ENCODE data around the gene PTPN4.

Gene PTPN4

DNA sequence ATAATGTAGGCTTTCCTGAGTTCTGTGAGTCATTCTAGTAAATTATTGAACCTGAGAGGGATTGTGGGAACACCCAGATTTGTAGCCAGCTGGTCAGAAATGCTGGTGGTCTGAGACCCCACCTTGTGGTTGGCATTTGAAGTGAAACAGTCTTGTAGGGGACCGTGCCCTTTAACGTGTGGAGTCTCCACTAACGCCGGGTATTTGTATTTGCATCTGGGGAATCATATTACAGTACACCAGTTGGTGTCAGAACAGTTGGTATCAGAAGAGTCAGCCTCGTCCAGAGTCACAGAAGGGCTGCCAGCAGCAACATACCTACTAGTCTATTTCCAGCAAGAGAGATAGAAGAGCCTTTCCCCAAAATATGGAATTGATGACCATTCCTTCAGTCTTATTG is 38.3 kb upstream of the PTPN4 start:
- no peak for TF ChIP-seq SNAI2 (CRISPR knock-in tag; IDR thresholded peaks at IDR 0.05)
- TF ChIP-seq ZNF8 (CRISPR knock-in tag; IDR thresholded peaks at IDR 0.05), result no peak
- ATAC-seq, result no peak

DNA sequence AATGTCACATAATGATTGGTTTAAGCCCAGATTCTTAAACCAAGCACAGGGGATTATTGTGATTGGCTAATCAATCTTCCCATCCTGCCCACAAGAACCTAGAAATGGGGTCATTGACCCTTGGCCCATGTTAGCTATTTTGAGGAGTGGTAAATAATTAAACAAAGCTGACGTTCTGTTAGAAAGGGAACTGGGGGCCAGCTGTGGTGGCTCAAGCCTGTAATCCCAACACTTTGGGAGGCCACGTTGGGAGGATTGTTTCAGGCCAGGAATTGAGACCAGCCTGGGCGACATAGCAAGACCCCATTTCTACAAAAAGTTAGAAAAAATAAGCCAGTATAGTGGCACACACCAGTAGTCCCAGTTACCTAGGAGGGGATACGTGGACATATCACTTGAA is 37.8 kb upstream of the PTPN4 start:
- no peak for TF ChIP-seq ZFP30 (CRISPR knock-in tag; IDR thresholded peaks at IDR 0.05)
- TF ChIP-seq ARNTL (CRISPR knock-in tag; IDR thresholded peaks at IDR 0.05; ENCODE audit: borderline replicate concordance, low read depth), result no peak
- TF ChIP-seq ZFP3 (CRISPR knock-in tag; IDR thresholded peaks at IDR 0.05), result no peak
- no peak for TF ChIP-seq ZNF565 (CRISPR knock-in tag; conservative IDR thresholded peaks at IDR 0.05; ENCODE audit: low read depth)
- no peak for TF ChIP-seq ZC3H10 (CRISPR knock-in tag; IDR thresholded peaks at IDR 0.05)
- no peak for TF ChIP-seq CSDC2 (CRISPR knock-in tag; IDR thresholded peaks at IDR 0.05)
- TF ChIP-seq, protein P1, sequence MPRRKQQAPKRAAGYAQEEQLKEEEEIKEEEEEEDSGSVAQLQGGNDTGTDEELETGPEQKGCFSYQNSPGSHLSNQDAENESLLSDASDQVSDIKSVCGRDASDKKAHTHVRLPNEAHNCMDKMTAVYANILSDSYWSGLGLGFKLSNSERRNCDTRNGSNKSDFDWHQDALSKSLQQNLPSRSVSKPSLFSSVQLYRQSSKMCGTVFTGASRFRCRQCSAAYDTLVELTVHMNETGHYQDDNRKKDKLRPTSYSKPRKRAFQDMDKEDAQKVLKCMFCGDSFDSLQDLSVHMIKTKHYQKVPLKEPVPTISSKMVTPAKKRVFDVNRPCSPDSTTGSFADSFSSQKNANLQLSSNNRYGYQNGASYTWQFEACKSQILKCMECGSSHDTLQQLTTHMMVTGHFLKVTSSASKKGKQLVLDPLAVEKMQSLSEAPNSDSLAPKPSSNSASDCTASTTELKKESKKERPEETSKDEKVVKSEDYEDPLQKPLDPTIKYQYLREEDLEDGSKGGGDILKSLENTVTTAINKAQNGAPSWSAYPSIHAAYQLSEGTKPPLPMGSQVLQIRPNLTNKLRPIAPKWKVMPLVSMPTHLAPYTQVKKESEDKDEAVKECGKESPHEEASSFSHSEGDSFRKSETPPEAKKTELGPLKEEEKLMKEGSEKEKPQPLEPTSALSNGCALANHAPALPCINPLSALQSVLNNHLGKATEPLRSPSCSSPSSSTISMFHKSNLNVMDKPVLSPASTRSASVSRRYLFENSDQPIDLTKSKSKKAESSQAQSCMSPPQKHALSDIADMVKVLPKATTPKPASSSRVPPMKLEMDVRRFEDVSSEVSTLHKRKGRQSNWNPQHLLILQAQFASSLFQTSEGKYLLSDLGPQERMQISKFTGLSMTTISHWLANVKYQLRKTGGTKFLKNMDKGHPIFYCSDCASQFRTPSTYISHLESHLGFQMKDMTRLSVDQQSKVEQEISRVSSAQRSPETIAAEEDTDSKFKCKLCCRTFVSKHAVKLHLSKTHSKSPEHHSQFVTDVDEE (CRISPR knock-in tag; IDR thresholded peaks at IDR 0.05), result no peak
- ATAC-seq, result no peak

DNA sequence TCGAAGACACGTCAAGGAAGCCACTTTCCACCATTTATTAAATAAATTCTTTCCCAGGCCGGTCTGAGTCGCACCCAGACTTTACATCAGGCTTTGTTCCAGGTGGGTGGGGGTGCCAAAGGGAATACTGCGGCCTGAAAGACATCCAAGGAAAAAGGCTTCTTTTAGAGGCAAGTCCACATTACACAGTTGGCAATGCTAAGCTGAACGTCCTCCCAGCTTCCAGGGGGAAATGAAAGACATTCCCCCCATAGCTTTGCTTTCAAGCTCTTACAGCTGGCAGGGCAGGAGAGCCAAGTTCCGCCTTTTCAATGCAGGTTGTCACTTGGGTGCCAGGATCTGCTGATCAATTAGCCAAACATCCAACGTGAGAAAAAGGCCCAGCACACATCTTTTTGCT is 36.5 kb upstream of the PTPN4 start:
- ATAC-seq, result no peak
- no peak for TF ChIP-seq ZNF8 (CRISPR knock-in tag; IDR thresholded peaks at IDR 0.05)
- no peak for TF ChIP-seq BACH2 (CRISPR knock-in tag; IDR thresholded peaks at IDR 0.05; ENCODE audit: borderline replicate concordance)
- TF ChIP-seq, protein P1 (CRISPR knock-in tag; IDR thresholded peaks at IDR 0.05), result no peak
- TF ChIP-seq ARNTL (CRISPR knock-in tag; IDR thresholded peaks at IDR 0.05; ENCODE audit: borderline replicate concordance, low read depth), result no peak
- no peak for TF ChIP-seq ZNF70 (CRISPR knock-in tag; IDR thresholded peaks at IDR 0.05)
- TF ChIP-seq, protein P2, sequence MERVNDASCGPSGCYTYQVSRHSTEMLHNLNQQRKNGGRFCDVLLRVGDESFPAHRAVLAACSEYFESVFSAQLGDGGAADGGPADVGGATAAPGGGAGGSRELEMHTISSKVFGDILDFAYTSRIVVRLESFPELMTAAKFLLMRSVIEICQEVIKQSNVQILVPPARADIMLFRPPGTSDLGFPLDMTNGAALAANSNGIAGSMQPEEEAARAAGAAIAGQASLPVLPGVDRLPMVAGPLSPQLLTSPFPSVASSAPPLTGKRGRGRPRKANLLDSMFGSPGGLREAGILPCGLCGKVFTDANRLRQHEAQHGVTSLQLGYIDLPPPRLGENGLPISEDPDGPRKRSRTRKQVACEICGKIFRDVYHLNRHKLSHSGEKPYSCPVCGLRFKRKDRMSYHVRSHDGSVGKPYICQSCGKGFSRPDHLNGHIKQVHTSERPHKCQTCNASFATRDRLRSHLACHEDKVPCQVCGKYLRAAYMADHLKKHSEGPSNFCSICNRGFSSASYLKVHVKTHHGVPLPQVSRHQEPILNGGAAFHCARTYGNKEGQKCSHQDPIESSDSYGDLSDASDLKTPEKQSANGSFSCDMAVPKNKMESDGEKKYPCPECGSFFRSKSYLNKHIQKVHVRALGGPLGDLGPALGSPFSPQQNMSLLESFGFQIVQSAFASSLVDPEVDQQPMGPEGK (CRISPR knock-in tag; IDR thresholded peaks at IDR 0.05; ENCODE audit: borderline replicate concordance), result no peak
- TF ChIP-seq ZNF565 (CRISPR knock-in tag; conservative IDR thresholded peaks at IDR 0.05; ENCODE audit: low read depth), result no peak
- TF ChIP-seq PPARA (CRISPR knock-in tag; IDR thresholded peaks at IDR 0.05; ENCODE audit: borderline replicate concordance), result no peak
- TF ChIP-seq ZFP30 (CRISPR knock-in tag; IDR thresholded peaks at IDR 0.05), result no peak

DNA sequence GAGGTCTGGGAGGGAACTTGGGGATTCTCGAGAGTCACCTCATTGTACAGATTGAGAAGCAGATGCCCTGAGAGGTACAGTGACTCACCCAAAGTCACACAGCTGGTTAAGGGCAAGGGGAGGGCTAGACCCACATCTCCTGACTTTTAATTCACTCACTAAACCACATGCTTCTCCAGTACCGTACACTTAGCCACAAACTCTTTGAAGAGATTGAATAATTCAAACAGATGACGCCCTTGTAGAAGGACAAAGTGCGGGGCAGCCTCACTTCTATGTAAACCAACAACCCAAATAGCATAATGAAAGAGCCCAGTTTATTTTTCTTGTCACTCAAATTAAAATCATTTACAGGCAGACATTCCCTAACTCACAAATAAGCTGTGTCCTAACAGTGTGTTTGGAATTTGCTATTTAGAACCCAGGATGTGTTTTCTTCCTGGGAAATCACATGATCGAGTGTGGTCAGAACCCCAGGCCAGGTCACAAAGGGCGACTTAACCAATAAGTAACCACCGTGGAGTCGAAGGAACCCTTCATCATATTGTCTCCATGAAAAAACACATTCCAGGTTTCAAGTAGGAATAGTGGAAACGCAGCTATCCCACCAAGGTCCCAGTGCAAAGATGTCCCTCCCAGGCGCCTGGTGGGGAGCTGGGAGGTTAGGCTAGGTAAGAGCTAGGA is 35.8 kb upstream of the PTPN4 start:
- no peak for TF ChIP-seq ZNF70 (CRISPR knock-in tag; IDR thresholded peaks at IDR 0.05)
- TF ChIP-seq RARB (CRISPR knock-in tag; IDR thresholded peaks at IDR 0.05), result no peak
- no peak for TF ChIP-seq ZNF565 (CRISPR knock-in tag; conservative IDR thresholded peaks at IDR 0.05; ENCODE audit: low read depth)
- TF ChIP-seq ZNF8 (CRISPR knock-in tag; IDR thresholded peaks at IDR 0.05), result no peak
- TF ChIP-seq, protein P3, sequence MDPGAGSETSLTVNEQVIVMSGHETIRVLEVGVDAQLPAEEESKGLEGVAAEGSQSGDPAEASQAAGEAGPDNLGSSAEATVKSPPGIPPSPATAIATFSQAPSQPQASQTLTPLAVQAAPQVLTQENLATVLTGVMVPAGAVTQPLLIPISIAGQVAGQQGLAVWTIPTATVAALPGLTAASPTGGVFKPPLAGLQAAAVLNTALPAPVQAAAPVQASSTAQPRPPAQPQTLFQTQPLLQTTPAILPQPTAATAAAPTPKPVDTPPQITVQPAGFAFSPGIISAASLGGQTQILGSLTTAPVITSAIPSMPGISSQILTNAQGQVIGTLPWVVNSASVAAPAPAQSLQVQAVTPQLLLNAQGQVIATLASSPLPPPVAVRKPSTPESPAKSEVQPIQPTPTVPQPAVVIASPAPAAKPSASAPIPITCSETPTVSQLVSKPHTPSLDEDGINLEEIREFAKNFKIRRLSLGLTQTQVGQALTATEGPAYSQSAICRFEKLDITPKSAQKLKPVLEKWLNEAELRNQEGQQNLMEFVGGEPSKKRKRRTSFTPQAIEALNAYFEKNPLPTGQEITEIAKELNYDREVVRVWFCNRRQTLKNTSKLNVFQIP (CRISPR knock-in tag; IDR thresholded peaks at IDR 0.05; ENCODE audit: borderline replicate concordance, low read depth), result no peak
- TF ChIP-seq ZC3H10 (CRISPR knock-in tag; IDR thresholded peaks at IDR 0.05), result no peak
- TF ChIP-seq ARNTL (CRISPR knock-in tag; IDR thresholded peaks at IDR 0.05; ENCODE audit: borderline replicate concordance, low read depth), result no peak
- TF ChIP-seq, protein P4, sequence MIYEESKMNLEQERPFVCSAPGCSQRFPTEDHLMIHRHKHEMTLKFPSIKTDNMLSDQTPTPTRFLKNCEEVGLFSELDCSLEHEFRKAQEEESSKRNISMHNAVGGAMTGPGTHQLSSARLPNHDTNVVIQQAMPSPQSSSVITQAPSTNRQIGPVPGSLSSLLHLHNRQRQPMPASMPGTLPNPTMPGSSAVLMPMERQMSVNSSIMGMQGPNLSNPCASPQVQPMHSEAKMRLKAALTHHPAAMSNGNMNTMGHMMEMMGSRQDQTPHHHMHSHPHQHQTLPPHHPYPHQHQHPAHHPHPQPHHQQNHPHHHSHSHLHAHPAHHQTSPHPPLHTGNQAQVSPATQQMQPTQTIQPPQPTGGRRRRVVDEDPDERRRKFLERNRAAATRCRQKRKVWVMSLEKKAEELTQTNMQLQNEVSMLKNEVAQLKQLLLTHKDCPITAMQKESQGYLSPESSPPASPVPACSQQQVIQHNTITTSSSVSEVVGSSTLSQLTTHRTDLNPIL (CRISPR knock-in tag; IDR thresholded peaks at IDR 0.05; ENCODE audit: low read depth), result no peak
- no peak for TF ChIP-seq TCF4 (CRISPR knock-in tag; IDR thresholded peaks at IDR 0.05; ENCODE audit: borderline replicate concordance)
- TF ChIP-seq, protein P2 (CRISPR knock-in tag; IDR thresholded peaks at IDR 0.05; ENCODE audit: borderline replicate concordance), result no peak
- TF ChIP-seq, protein P5, sequence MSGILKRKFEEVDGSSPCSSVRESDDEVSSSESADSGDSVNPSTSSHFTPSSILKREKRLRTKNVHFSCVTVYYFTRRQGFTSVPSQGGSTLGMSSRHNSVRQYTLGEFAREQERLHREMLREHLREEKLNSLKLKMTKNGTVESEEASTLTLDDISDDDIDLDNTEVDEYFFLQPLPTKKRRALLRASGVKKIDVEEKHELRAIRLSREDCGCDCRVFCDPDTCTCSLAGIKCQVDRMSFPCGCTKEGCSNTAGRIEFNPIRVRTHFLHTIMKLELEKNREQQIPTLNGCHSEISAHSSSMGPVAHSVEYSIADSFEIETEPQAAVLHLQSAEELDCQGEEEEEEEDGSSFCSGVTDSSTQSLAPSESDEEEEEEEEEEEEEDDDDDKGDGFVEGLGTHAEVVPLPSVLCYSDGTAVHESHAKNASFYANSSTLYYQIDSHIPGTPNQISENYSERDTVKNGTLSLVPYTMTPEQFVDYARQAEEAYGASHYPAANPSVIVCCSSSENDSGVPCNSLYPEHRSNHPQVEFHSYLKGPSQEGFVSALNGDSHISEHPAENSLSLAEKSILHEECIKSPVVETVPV (CRISPR knock-in tag; IDR thresholded peaks at IDR 0.05), result no peak
- TF ChIP-seq OSR1 (CRISPR knock-in tag; IDR thresholded peaks at IDR 0.05), result no peak
- ATAC-seq, result no peak
